H1 (cell line): ENCODE data around the gene IGSF1. TPM values are rescaled to one million over a fixed set of nuclear protein-coding genes. Genes with fewer than 3 reads are reported as not detected.

ENCODE experiments used
- CTCF ChIA-PET: fragments of 300-600 bp; sonication (Branson Sonifier 250); formaldehyde crosslinking; loops from one replicate; lab custom pipeline; 2021; ENCODE audit not compliant: partially characterized antibody; lab: Charles Lee
- POLR2A ChIA-PET: fragments of 300-600 bp; sonication (Branson Sonifier 250); formaldehyde crosslinking; loops from one replicate; lab custom pipeline; 2021; ENCODE audit warnings: inconsistent platforms; ENCODE audit not compliant: partially characterized antibody; lab: Charles Lee
- DNase-seq, 2 experiments: peaks; one replicate each; pipeline versions ENCODE4 v3.0.0 to v3.0.0-alpha.2; 2010 to 2022; ENCODE audit warnings: low spot score in 2 of 2, low read depth in 1 of 2, mixed read lengths in 1 of 2
- FAIRE-seq: peaks from 2 replicates; lab custom pipeline; 2011; peaks lifted over from hg19 to GRCh38; lab: Jason Lieb, UNC
- H2AFZ ChIP-seq: 2 replicates; pipeline ENCODE4 v1.8.1; 2012; ENCODE audit warnings: low read length, inconsistent platforms
- H2AK5ac ChIP-seq: 2 replicates; pipeline ENCODE4 v1.6.1; 2013; ENCODE audit warnings: low read depth, low read length
- H2BK120ac ChIP-seq: replicated peaks from 2 replicates; pipeline ENCODE3; 2013; ENCODE audit warnings: low read depth, low read length, inconsistent platforms
- H2BK12ac ChIP-seq: 2 replicates; pipeline ENCODE4 v1.6.1; 2013; ENCODE audit warnings: low read depth, low read length
- H2BK15ac ChIP-seq: 2 replicates; pipeline ENCODE4 v1.6.1; 2013; ENCODE audit warnings: low read length
- H2BK20ac ChIP-seq: 2 replicates; pipeline ENCODE4 v1.6.1; 2013; ENCODE audit warnings: low read length
- H2BK5ac ChIP-seq: 2 replicates; pipeline ENCODE4 v1.6.1; 2013; ENCODE audit warnings: low read depth, low read length
- H3K14ac ChIP-seq: 2 replicates; pipeline ENCODE4 v1.6.1; 2013; ENCODE audit warnings: inconsistent platforms; ENCODE audit not compliant: insufficient read length
- H3K18ac ChIP-seq: 2 replicates; pipeline ENCODE4 v1.6.1; 2013; ENCODE audit warnings: low read length; ENCODE audit errors: extremely low read depth
- H3K23ac ChIP-seq: 2 replicates; pipeline ENCODE4 v1.6.1; 2013; ENCODE audit warnings: inconsistent platforms; ENCODE audit not compliant: insufficient read length
- H3K23me2 ChIP-seq: 2 replicates; pipeline ENCODE4 v1.6.1; 2013; ENCODE audit warnings: low read depth, low read length
- H3K27ac ChIP-seq: 2 replicates; pipeline ENCODE4 v1.6.1; 2011; ENCODE audit warnings: low read depth, low read length, inconsistent platforms
- H3K27me3 ChIP-seq, 4 experiments: replicated peaks in 1 of 4; 1 replicate in 1 of 4; 2 replicates in 3 of 4; pipeline versions ENCODE4 v1.6.1 to v1.8.1; 2011 to 2013; ENCODE audit warnings: low read length in 3 of 4, mild to moderate bottlenecking in 3 of 4, inconsistent platforms in 2 of 4, mixed read lengths in 2 of 4, moderate library complexity in 1 of 4; ENCODE audit not compliant: control insufficient read depth in 3 of 4, insufficient read depth in 3 of 4; ENCODE audit errors: extremely low read depth in 1 of 4
- H3K36me3 ChIP-seq, 4 experiments: 2 replicates each; pipeline versions ENCODE4 v1.6.1 to v1.8.1; 2011 to 2013; ENCODE audit warnings: mild to moderate bottlenecking in 4 of 4, low read length in 3 of 4, moderate library complexity in 2 of 4, control low read depth in 1 of 4, inconsistent platforms in 1 of 4; ENCODE audit not compliant: insufficient read depth in 4 of 4, control insufficient read depth in 2 of 4
- H3K4ac ChIP-seq: replicated peaks from 2 replicates; pipeline ENCODE3; 2013; ENCODE audit warnings: low read length, low read depth, mixed read lengths, inconsistent platforms; ENCODE audit not compliant: insufficient read length
- H3K4me1 ChIP-seq, 4 experiments: replicated peaks in 1 of 4; 1 replicate in 1 of 4; 2 replicates in 3 of 4; pipeline versions ENCODE4 v1.6.1 to v1.8.1; 2011 to 2013; ENCODE audit warnings: low read length in 3 of 4, inconsistent platforms in 2 of 4, mixed read lengths in 1 of 4; ENCODE audit not compliant: insufficient read depth in 4 of 4, control insufficient read depth in 3 of 4
- H3K4me2 ChIP-seq, 2 experiments: 2 replicates each; pipeline versions ENCODE4 v1.6.1 to v1.8.1; 2011 to 2013; ENCODE audit warnings: low read depth in 2 of 2, low read length in 2 of 2, control low read depth in 1 of 2, inconsistent platforms in 1 of 2, mild to moderate bottlenecking in 1 of 2; ENCODE audit not compliant: insufficient read depth in 1 of 2
- H3K4me3 ChIP-seq, 4 experiments: fragments of 200-600, 300-600 bp in 1 of 4; sonication (generic), shearing (Covaris generic), sonication (Bioruptor Twin) in 1 of 4; 2 replicates each; pipeline versions ENCODE4 v1.5.1 to v1.8.1; 2011 to 2016; ENCODE audit warnings: low read length in 4 of 4, low read depth in 3 of 4, control low read depth in 2 of 4, inconsistent platforms in 2 of 4, mild to moderate bottlenecking in 2 of 4, mixed read lengths in 1 of 4, moderate library complexity in 1 of 4; ENCODE audit not compliant: insufficient read depth in 2 of 4; ENCODE audit errors: extremely low read depth in 1 of 4
- H3K56ac ChIP-seq: replicated peaks from 2 replicates; pipeline ENCODE3; 2013; ENCODE audit warnings: low read depth, mild to moderate bottlenecking, mixed read lengths, low read length, inconsistent platforms; ENCODE audit not compliant: insufficient read length
- H3K79me1 ChIP-seq: 2 replicates; pipeline ENCODE4 v1.6.1; 2013; ENCODE audit warnings: low read depth, low read length, control low read depth
- H3K79me2 ChIP-seq, 2 experiments: 2 replicates each; pipeline versions ENCODE4 v1.6.1 to v1.8.1; 2012 to 2013; ENCODE audit warnings: low read length in 2 of 2, mild to moderate bottlenecking in 2 of 2, inconsistent platforms in 1 of 2; ENCODE audit not compliant: insufficient read depth in 2 of 2, control insufficient read depth in 1 of 2
- H3K9ac ChIP-seq, 4 experiments: replicated peaks in 1 of 4; 1 replicate in 1 of 4; 2 replicates in 3 of 4; pipeline versions ENCODE4 v1.6.1 to v1.8.1; 2011 to 2013; ENCODE audit warnings: low read depth in 3 of 4, low read length in 3 of 4, control low read depth in 2 of 4, mild to moderate bottlenecking in 2 of 4, moderate library complexity in 2 of 4, inconsistent platforms in 1 of 4; ENCODE audit errors: extremely low read depth in 1 of 4
- H3K9me3 ChIP-seq, 2 experiments: 2 replicates each; pipeline versions ENCODE4 v1.6.1 to v1.8.1; 2012 to 2013; ENCODE audit warnings: mild to moderate bottlenecking in 2 of 2, moderate library complexity in 2 of 2, control low read depth in 1 of 2, inconsistent platforms in 1 of 2, low read depth in 1 of 2, low read length in 1 of 2, mixed read lengths in 1 of 2; ENCODE audit not compliant: insufficient read depth in 2 of 2
- H4K20me1 ChIP-seq, 2 experiments: replicated peaks in 1 of 2; 2 replicates each; pipeline versions ENCODE3 to v1.8.1; 2011 to 2013; ENCODE audit warnings: inconsistent platforms in 2 of 2, low read length in 2 of 2, mild to moderate bottlenecking in 1 of 2; ENCODE audit not compliant: insufficient read depth in 2 of 2, control insufficient read depth in 1 of 2
- H4K5ac ChIP-seq: 2 replicates; pipeline ENCODE4 v1.6.1; 2013; ENCODE audit warnings: low read length, low read depth, mixed read lengths, inconsistent platforms; ENCODE audit not compliant: insufficient read length
- H4K8ac ChIP-seq: 2 replicates; pipeline ENCODE4 v1.8.0; 2013; ENCODE audit warnings: mild to moderate bottlenecking, moderate library complexity, low read length, inconsistent platforms; ENCODE audit not compliant: insufficient read depth; ENCODE audit errors: extremely low read depth
- H4K91ac ChIP-seq: replicated peaks from 2 replicates; pipeline ENCODE3; 2013; ENCODE audit warnings: low read length, mixed read lengths, inconsistent platforms; ENCODE audit not compliant: insufficient read length
- CHD1 ChIP-seq: IDR thresholded peaks from 2 replicates; pipeline ENCODE4 v1.6.1; 2012; ENCODE audit warnings: low read depth, low read length, improper control_type of control experiment
- CHD2 ChIP-seq: IDR thresholded peaks from 2 replicates; pipeline ENCODE4 v1.6.1; 2012; ENCODE audit warnings: low read length, improper control_type of control experiment
- CREB1 ChIP-seq: IDR thresholded peaks from 2 replicates; pipeline ENCODE4 v1.6.1; 2012; ENCODE audit warnings: inconsistent platforms
- GTF2F1 ChIP-seq: IDR thresholded peaks from 2 replicates; pipeline ENCODE4 v1.6.1; 2012; ENCODE audit warnings: low read depth, low read length, improper control_type of control experiment, borderline replicate concordance
- KDM4A ChIP-seq: IDR thresholded peaks from one replicate; pipeline ENCODE4 v1.7.1; 2012; ENCODE audit warnings: low read depth, mild to moderate bottlenecking, moderate library complexity, low read length, inconsistent platforms; ENCODE audit not compliant: severe bottlenecking
- NRF1 ChIP-seq: IDR thresholded peaks from 2 replicates; pipeline ENCODE4 v1.6.1; 2011; ENCODE audit warnings: mild to moderate bottlenecking, low read depth, low read length, improper control_type of control experiment
- POLR2AphosphoS5 ChIP-seq: IDR thresholded peaks from 2 replicates; pipeline ENCODE4 v1.6.1; 2011; ENCODE audit warnings: low read depth, low read length
- RBBP5 ChIP-seq: IDR thresholded peaks from 2 replicates; pipeline ENCODE4 v1.7.1; 2012; ENCODE audit warnings: low read depth, mild to moderate bottlenecking, inconsistent platforms, low read length, moderate library complexity, borderline replicate concordance
- SP1 ChIP-seq: IDR thresholded peaks from 2 replicates; pipeline ENCODE4 v1.6.1; 2011; ENCODE audit warnings: low read depth, low read length
- SP4 ChIP-seq: IDR thresholded peaks from 2 replicates; pipeline ENCODE4 v1.6.1; 2012; ENCODE audit warnings: low read length, inconsistent platforms
- SRF ChIP-seq: IDR thresholded peaks from 2 replicates; pipeline ENCODE4 v1.6.1; 2011; ENCODE audit warnings: mild to moderate bottlenecking, low read depth, low read length, moderate library complexity
- YY1 ChIP-seq: IDR thresholded peaks from 2 replicates; pipeline ENCODE4 v1.6.1; 2011; ENCODE audit warnings: low read depth, mild to moderate bottlenecking, low read length
- WGBS, 2 experiments: shearing (Covaris generic) in 1 of 2; methylation state at CpG; one replicate each; pipeline versions ENCODE4 v1.1.6 to v1.1.7; 2013 to 2015; ENCODE audit warnings: low lambda C conversion rate in 2 of 2, mixed read lengths in 2 of 2, inconsistent platforms in 1 of 2, low coverage in 1 of 2, missing lambda C conversion rate in 1 of 2; ENCODE audit not compliant: insufficient replicate concordance in 2 of 2, insufficient coverage in 1 of 2, insufficient read length in 1 of 2; ENCODE audit errors: extremely low coverage in 1 of 2, missing lambda C conversion rate in 1 of 2; 5-methylcytosine and 5-hydroxymethylcytosine counted together
- polyA plus RNA-seq, 7 experiments: library from polyadenylated mRNA; depleted of rRNA in 3 of 7; stranded (reverse) in 5 of 7; unstranded in 2 of 7; fragments of >200 nt in 5 of 7; fragments of 200-250 nt in 2 of 7; gene quantifications; 1 replicate in 5 of 7; 2 replicates in 1 of 7; 4 replicates in 1 of 7; pipeline versions ENCODE4 v1.2.1 to v1.2.3, GENCODE V29; 2011 to 2013; ENCODE audit warnings: missing spikeins in 2 of 7, mixed read lengths in 2 of 7
- total RNA-seq: library from RNA; stranded (reverse); fragmentation: NEBNext Ultra II Directional; extraction: Animal tissue kit (Norgen Biotek cat#: 25700); gene quantifications from 2 replicates; pipeline ENCODE4 v1.2.1, GENCODE V29; 2021
- TF ChIP-seq, protein P1 (sequence below): IDR thresholded peaks from 2 replicates; pipeline ENCODE4 v1.6.1; 2011; ENCODE audit warnings: low read depth, mild to moderate bottlenecking, low read length; ENCODE audit not compliant: insufficient read depth

Gene IGSF1
- total and polyA plus RNA-seq, 2 of the 8 experiments (the other 6 are each of a cell fraction or from before 2014, with no cell fraction given), result 23.1 to 39.9 TPM

DNA sequence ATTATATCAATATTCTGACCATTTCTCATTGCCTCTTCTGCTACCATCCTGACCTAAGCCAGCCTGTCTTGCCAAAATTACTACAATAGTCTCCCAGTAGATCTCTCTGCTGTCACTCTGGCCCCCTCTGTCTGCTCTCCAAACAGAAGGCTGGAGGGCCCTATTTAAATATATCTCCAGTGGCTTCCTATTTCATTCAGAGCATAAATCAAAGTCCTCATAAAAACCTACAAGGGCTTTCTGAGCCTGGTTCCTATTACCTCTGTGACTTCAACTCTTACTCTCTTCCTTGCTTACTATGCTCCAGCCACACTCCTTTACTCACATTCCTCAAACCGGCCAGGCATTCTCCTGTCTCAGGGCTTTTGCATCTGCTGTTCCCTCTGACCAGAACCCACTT lies 19.0 kb downstream of the IGSF1 start:
- no peak overlapping the region for H3K23ac ChIP-seq
- peaks cover 0 to 3% (median 0%) of the 10 kb centered on the region in 4 experiments; a peak in 1 of 7 replicates for H3K4me1 ChIP-seq
- 0% methylated on average over 1 of the region's 1 CpG; no CpG with 5 or more reads in 1 of the 2 experiments for WGBS, 2 experiments
- H2BK5ac ChIP-seq, result no peak overlapping the region
- no peak overlapping the region for H3K9ac ChIP-seq
- H4K91ac ChIP-seq, result no peak overlapping the region
- FAIRE-seq (peak; percentile 62), DNase-seq (no peak)
- no peak overlapping the region for H3K56ac ChIP-seq
- no peak overlapping the region for H4K5ac ChIP-seq
- peaks cover 0 to 4% (median 0%) of the 10 kb centered on the region in 4 experiments; a peak in 2 of 8 replicates for H3K36me3 ChIP-seq
- H2BK15ac ChIP-seq, result no peak overlapping the region
- H4K8ac ChIP-seq, result no peak overlapping the region
- no peak overlapping the region for H2BK20ac ChIP-seq
- H3K27me3 ChIP-seq, result no peaks in the 10 kb centered on the region
- no peak overlapping the region for H3K14ac ChIP-seq
- no peak overlapping the region for H2BK12ac ChIP-seq
- no peaks in the 10 kb centered on the region for H3K79me2 ChIP-seq
- no peak overlapping the region for H3K4me2 ChIP-seq
- no peak overlapping the region for H3K4ac ChIP-seq
- no peak overlapping the region for H2AK5ac ChIP-seq
- no peaks in the 10 kb centered on the region for H4K20me1 ChIP-seq
- ChIA-PET CTCF (no interaction called here), POLR2A (no interaction called here)
- no peaks in the 10 kb centered on the region for H3K23me2 ChIP-seq
- H3K27ac ChIP-seq, result no peak overlapping the region
- no peak overlapping the region for H2AFZ ChIP-seq
- H3K9me3 ChIP-seq, result no peaks in the 10 kb centered on the region; a peak in 1 of 4 replicates
- no peak overlapping the region for H2BK120ac ChIP-seq
- TF ChIP-seq CHD2, result no peak
- no peak for TF ChIP-seq KDM4A
- no peak for TF ChIP-seq CHD1
- TF ChIP-seq, protein P1, sequence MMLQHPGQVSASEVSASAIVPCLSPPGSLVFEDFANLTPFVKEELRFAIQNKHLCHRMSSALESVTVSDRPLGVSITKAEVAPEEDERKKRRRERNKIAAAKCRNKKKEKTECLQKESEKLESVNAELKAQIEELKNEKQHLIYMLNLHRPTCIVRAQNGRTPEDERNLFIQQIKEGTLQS, result no peak
- TF ChIP-seq SRF, result no peak
- TF ChIP-seq SP1, result no peak
- no peak for TF ChIP-seq YY1
- no peak for TF ChIP-seq NRF1
- TF ChIP-seq POLR2AphosphoS5, result no peak
- TF ChIP-seq GTF2F1, result no peak
- no peak for TF ChIP-seq SP4
- no peak for TF ChIP-seq CREB1
- no peak for TF ChIP-seq RBBP5
- H3K79me1 ChIP-seq, result no peaks in the 10 kb centered on the region
- no peak overlapping the region for H3K4me3 ChIP-seq
- H3K18ac ChIP-seq, result no peak overlapping the region
